H1 (cell line): Measurements from ENCODE around the gene SF3A2.

Source experiments
- CHD1 ChIP-seq: IDR thresholded peaks from 2 replicates; pipeline ENCODE4 v1.6.1; 2012; ENCODE audit warnings: low read depth, low read length, improper control_type of control experiment
- CHD2 ChIP-seq: IDR thresholded peaks from 2 replicates; pipeline ENCODE4 v1.6.1; 2012; ENCODE audit warnings: low read length, improper control_type of control experiment
- EGR1 ChIP-seq: IDR thresholded peaks from 2 replicates; pipeline ENCODE4 v1.6.1; 2011; ENCODE audit warnings: low read depth, low read length, borderline replicate concordance
- JUND ChIP-seq: IDR thresholded peaks from 2 replicates; pipeline ENCODE4 v1.6.1; 2011; ENCODE audit warnings: mild to moderate bottlenecking, improper control_type of control experiment, low read length
- KDM1A ChIP-seq: fragments of 200-600, 300-600 bp; sonication (generic); IDR thresholded peaks from 2 replicates; pipeline ENCODE4 v1.7.1; 2016; ENCODE audit warnings: mild to moderate bottlenecking, low read length, borderline replicate concordance
- NRF1 ChIP-seq: IDR thresholded peaks from 2 replicates; pipeline ENCODE4 v1.6.1; 2011; ENCODE audit warnings: mild to moderate bottlenecking, low read depth, low read length, improper control_type of control experiment
- POLR2AphosphoS5 ChIP-seq: IDR thresholded peaks from 2 replicates; pipeline ENCODE4 v1.6.1; 2011; ENCODE audit warnings: low read depth, low read length
- RFX5 ChIP-seq: IDR thresholded peaks from 2 replicates; pipeline ENCODE4 v1.6.1; 2011; ENCODE audit warnings: low read depth, low read length, improper control_type of control experiment, borderline replicate concordance
- SIN3A ChIP-seq, 2 experiments: IDR thresholded peaks in 1 of 2; conservative IDR thresholded peaks in 1 of 2; 2 replicates each; pipeline ENCODE4 v1.6.1; 2011 to 2012; ENCODE audit warnings: low read length in 2 of 2, improper control_type of control experiment in 1 of 2, low read depth in 1 of 2, mild to moderate bottlenecking in 1 of 2
- TAF1 ChIP-seq: IDR thresholded peaks from 2 replicates; pipeline ENCODE4 v1.6.1; 2011; ENCODE audit warnings: mild to moderate bottlenecking, low read depth, low read length
- TF ChIP-seq, protein P1 (sequence below), 3 experiments: IDR thresholded peaks; 1 replicate in 2 of 3; 2 replicates in 1 of 3; pipeline versions ENCODE4 v1.5.1 to v1.6.1; 2011; ENCODE audit warnings: low read length in 3 of 3, mild to moderate bottlenecking in 3 of 3, inconsistent platforms in 2 of 3, low read depth in 1 of 3, moderate library complexity in 1 of 3; ENCODE audit not compliant: insufficient read depth in 1 of 3; ENCODE audit errors: control extremely low read depth in 1 of 3

DNA sequence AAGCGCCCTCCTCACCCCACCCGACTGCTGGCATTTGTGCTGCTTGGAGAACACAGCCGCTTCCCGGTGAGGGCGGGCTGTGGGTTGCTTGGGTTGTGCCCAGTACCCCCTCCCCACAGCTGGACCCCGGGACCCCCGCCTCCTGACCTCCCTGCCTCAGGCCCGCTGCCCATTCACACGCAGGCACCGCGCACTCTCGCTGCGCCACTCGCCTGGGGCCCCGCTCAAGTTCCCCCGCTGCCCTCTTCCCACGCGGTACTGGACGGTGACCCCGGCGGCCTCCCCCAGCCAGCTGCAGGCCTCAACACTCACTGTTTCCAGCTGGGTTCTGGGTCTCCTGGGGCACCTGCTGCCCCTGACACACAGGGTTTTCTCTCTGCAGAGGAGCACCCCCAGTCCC lies 16.9 kb upstream of the SF3A2 start:
- no peak for TF ChIP-seq EGR1
- TF ChIP-seq, protein P1, sequence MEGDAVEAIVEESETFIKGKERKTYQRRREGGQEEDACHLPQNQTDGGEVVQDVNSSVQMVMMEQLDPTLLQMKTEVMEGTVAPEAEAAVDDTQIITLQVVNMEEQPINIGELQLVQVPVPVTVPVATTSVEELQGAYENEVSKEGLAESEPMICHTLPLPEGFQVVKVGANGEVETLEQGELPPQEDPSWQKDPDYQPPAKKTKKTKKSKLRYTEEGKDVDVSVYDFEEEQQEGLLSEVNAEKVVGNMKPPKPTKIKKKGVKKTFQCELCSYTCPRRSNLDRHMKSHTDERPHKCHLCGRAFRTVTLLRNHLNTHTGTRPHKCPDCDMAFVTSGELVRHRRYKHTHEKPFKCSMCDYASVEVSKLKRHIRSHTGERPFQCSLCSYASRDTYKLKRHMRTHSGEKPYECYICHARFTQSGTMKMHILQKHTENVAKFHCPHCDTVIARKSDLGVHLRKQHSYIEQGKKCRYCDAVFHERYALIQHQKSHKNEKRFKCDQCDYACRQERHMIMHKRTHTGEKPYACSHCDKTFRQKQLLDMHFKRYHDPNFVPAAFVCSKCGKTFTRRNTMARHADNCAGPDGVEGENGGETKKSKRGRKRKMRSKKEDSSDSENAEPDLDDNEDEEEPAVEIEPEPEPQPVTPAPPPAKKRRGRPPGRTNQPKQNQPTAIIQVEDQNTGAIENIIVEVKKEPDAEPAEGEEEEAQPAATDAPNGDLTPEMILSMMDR (IDR thresholded peaks at IDR 0.05; ENCODE audit: control extremely low read depth in 1 of 3, insufficient read depth in 1 of 3, low read depth in 1 of 3, low read length in 3 of 3) = no peak
- no peak for TF ChIP-seq SIN3A (conservative IDR thresholded peaks at IDR 0.05 in 1 of 2, IDR thresholded peaks at IDR 0.05 in 1 of 2; ENCODE audit: low read depth in 1 of 2, low read length in 2 of 2)
- TF ChIP-seq CHD1 = no peak
- TF ChIP-seq CHD2 = no peak
- TF ChIP-seq TAF1 = no peak
- TF ChIP-seq POLR2AphosphoS5 = no peak
- TF ChIP-seq JUND = no peak
- no peak for TF ChIP-seq RFX5
- TF ChIP-seq KDM1A = no peak
- TF ChIP-seq NRF1 = no peak
